ENCODE measurements around the gene ARRDC1.
"Not testable (repeated sequence)": the region's sequence is repeated elsewhere in the genome, so short reads cannot be mapped to it uniquely, and the experiment has no call there.

The ARRDC1 gene

GRCh38 chr9:137613259-137613658, 7.8 kb downstream of the ARRDC1 start:
- DNase-seq (ENCODE audit: low read depth in 3 of 3, low spot score in 1 of 3): no peak

GRCh38 chr9:137613738-137614523, 8.4 kb downstream of the ARRDC1 start:
- no peak for DNase-seq (ENCODE audit: low read depth in 3 of 3, low spot score in 1 of 3)

GRCh38 chr9:137614631-137615386, 9.3 kb downstream of the ARRDC1 start:
- no peak for DNase-seq (ENCODE audit: low read depth in 3 of 3, low spot score in 1 of 3)

- DNase-seq (ENCODE audit: low read depth in 3 of 3, low spot score in 1 of 3): no peak
These were observed 9.9 kb downstream of the ARRDC1 start for GRCh38 chr9:137615387-137615871.

GRCh38 chr9:137618105-137619067, 12.9 kb downstream of the ARRDC1 start, which contains the start of gene EHMT1:
EHMT1 (plus strand) TSS chr9:137619005; CDS start chr9:137619029, 24 bp downstream.
- peak; percentile 75 to 90 (median 90) for DNase-seq (ENCODE audit: low read depth in 3 of 3, low spot score in 1 of 3)

GRCh38 chr9:137619240-137620047, 14.0 kb downstream of the ARRDC1 start:
- DNase-seq (ENCODE audit: low read depth in 3 of 3, low spot score in 1 of 3): no peak

- no peak for DNase-seq (ENCODE audit: low read depth in 3 of 3, low spot score in 1 of 3)
These were observed 14.5 kb downstream of the ARRDC1 start for GRCh38 chr9:137620048-137620405.

GRCh38 chr9:137620581-137620980, 15.1 kb downstream of the ARRDC1 start:
- DNase-seq (ENCODE audit: low read depth in 3 of 3, low spot score in 1 of 3): no peak

- DNase-seq (ENCODE audit: low read depth in 3 of 3, low spot score in 1 of 3): no peak
These were observed 15.8 kb downstream of the ARRDC1 start for GRCh38 chr9:137621131-137621757.

GRCh38 chr9:137622211-137622610, 16.7 kb downstream of the ARRDC1 start:
- DNase-seq (ENCODE audit: low read depth in 3 of 3, low spot score in 1 of 3): not testable (repeated sequence)

- DNase-seq (ENCODE audit: low read depth in 3 of 3, low spot score in 1 of 3): no peak
These were observed 21.0 kb downstream of the ARRDC1 start for GRCh38 chr9:137626464-137626863.

GRCh38 chr9:137627406-137627805, 21.9 kb downstream of the ARRDC1 start:
- DNase-seq (ENCODE audit: low read depth in 3 of 3, low spot score in 1 of 3): not testable (repeated sequence)

GRCh38 chr9:137630126-137630525, 24.6 kb downstream of the ARRDC1 start:
- DNase-seq (ENCODE audit: low read depth in 3 of 3, low spot score in 1 of 3): no peak

GRCh38 chr9:137630679-137631078, 25.2 kb downstream of the ARRDC1 start:
- DNase-seq (ENCODE audit: low read depth in 3 of 3, low spot score in 1 of 3): no peak

GRCh38 chr9:137631345-137632229, 26.1 kb downstream of the ARRDC1 start:
- no peak for DNase-seq (ENCODE audit: low read depth in 3 of 3, low spot score in 1 of 3)

- DNase-seq (ENCODE audit: low read depth in 3 of 3, low spot score in 1 of 3): no peak
These were observed 27.0 kb downstream of the ARRDC1 start for GRCh38 chr9:137632230-137633161.

- no peak for DNase-seq (ENCODE audit: low read depth in 3 of 3, low spot score in 1 of 3)
These were observed 28.5 kb downstream of the ARRDC1 start for GRCh38 chr9:137634016-137634415.

- DNase-seq (ENCODE audit: low read depth in 3 of 3, low spot score in 1 of 3): no peak
These were observed 33.2 kb downstream of the ARRDC1 start for GRCh38 chr9:137638680-137639079.

Measured in stimulated activated CD4-positive, alpha-beta T cell treated with anti-CD3 and anti-CD28 coated beads, TNF-alpha, amount 100 ng/mL, for 1 hour (primary cell).